ENCODE results near the gene SART3. TPM values are rescaled to one million over a fixed set of nuclear protein-coding genes. Genes with fewer than 3 reads are reported as not detected.
A peak's percentile ranks its signal among the peaks of the same experiment; 100 is the strongest.

The SART3 gene
- total and polyA plus RNA-seq, 2 of the 8 experiments (the other 6 are each of a cell fraction or from before 2014, with no cell fraction given): 16.0 to 103 TPM

DNA sequence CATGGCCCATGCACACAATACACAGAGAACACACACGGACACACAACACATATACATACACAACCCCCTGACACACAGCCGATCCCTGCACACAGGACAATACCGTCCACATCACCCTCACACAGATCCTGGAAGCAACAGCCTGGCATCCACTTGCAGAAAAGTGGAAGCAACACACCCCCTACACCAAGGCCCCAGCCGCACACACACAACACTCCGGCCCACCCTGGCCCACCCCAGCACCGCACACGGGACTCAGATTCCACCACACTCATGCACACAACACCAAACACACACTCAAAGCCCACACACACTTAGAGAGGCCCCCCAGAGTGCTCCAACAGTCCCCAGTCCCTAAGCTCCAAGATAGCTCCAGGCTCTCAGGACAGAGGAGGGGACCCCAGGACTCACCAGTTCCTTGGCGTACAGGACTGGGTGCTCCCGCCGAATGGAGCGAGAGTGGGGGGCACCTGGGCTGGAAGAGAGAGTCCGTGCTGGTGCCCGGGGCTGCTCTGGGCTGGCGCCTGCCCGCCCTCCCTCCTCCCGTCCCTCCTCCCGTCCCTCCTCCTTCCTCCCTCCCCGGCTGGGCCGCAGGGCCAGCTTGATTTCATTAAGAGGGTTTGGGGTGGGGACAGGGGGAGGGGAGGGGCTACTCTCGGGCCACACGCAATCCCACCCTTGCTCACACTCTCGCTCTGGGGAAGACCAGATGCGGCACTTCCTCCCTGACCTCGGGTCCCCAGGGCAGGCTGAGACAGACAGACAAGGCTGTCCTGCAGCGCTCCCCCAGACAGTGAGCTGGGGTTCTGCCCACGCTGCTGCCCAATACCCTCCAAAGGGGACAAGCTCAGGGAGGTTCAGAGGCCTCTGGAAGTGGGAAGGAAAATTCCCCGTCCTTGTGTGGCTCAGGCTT is 36.8 kb upstream of the SART3 start, which contains the start of gene TMEM119:
Gene TMEM119 (minus strand): TSS at position 526 of the 913 bp plus-strand sequence. CDS start 5,701 bp downstream, outside the sequence.
- WGBS, 2 experiments (ENCODE audit: extremely low coverage in 1 of 2, insufficient coverage in 1 of 2, insufficient read length in 1 of 2, insufficient replicate concordance in 2 of 2, low coverage in 1 of 2, low lambda C conversion rate in 2 of 2, missing lambda C conversion rate in 1 of 2): 91% methylated on average over 10 of the region's 27 CpGs; no CpG with 5 or more reads in 1 of the 2 experiments
- H2BK12ac ChIP-seq (ENCODE audit: low read depth, low read length): peak within 1 kb of the TSS; percentile 46; the same call in 1 of the 2 replicates
- H3K56ac ChIP-seq (replicated peaks; ENCODE audit: insufficient read length, low read depth, low read length): no peak within 1 kb of the TSS
- peaks cover 0 to 8% of the 10 kb centered on the region in 2 experiments for H4K20me1 ChIP-seq (replicated peaks in 1 of 2; ENCODE audit: control insufficient read depth in 1 of 2, insufficient read depth in 2 of 2, low read length in 2 of 2)
- H3K36me3 ChIP-seq (ENCODE audit: control insufficient read depth in 2 of 4, insufficient read depth in 4 of 4, low read length in 3 of 4): no peaks in the 10 kb centered on the region
- no peak within 1 kb of the TSS for H3K14ac ChIP-seq (ENCODE audit: insufficient read length)
- H3K27ac ChIP-seq (ENCODE audit: low read depth, low read length): no peak within 1 kb of the TSS
- H3K23ac ChIP-seq (ENCODE audit: insufficient read length): no peak within 1 kb of the TSS
- H4K5ac ChIP-seq (ENCODE audit: insufficient read length, low read depth, low read length): no peak within 1 kb of the TSS
- H2BK120ac ChIP-seq (replicated peaks; ENCODE audit: low read depth, low read length): no peak within 1 kb of the TSS
- no peak within 1 kb of the TSS for H3K4me3 ChIP-seq (ENCODE audit: extremely low read depth in 1 of 4, insufficient read depth in 2 of 4, low read depth in 3 of 4, low read length in 4 of 4)
- no peak within 1 kb of the TSS for H3K4ac ChIP-seq (replicated peaks; ENCODE audit: insufficient read length, low read depth, low read length)
- ChIA-PET POLR2A (ENCODE audit: partially characterized antibody) (interaction anchor here (1.0 to 1.8 kb wide), 5 partner anchors 9 to 133 kb away, joined by 3 to 4 read pairs (median 4); partner anchors contain the start of gene ISCU), CTCF (ENCODE audit: partially characterized antibody) (interaction anchor here (0.7 to 3.1 kb wide), 10 partner anchors 9 to 156 kb away, joined by 3 to 11 read pairs (median 3); partner anchors contain the start of gene ISCU)
- H2BK20ac ChIP-seq (ENCODE audit: low read length): no peak within 1 kb of the TSS
- H3K4me2 ChIP-seq (ENCODE audit: insufficient read depth in 1 of 2, low read depth in 2 of 2, low read length in 2 of 2): no peak within 1 kb of the TSS; a peak in 1 of 4 replicates
- H3K4me1 ChIP-seq (replicated peaks in 1 of 4; ENCODE audit: control insufficient read depth in 3 of 4, insufficient read depth in 4 of 4, low read length in 3 of 4): peaks cover 0 to 14% (median 0%) of the 10 kb centered on the region in 4 experiments; a peak in 3 of 7 replicates
- H2AFZ ChIP-seq (ENCODE audit: low read length): peak within 1 kb of the TSS; percentile 68; the same call in 1 of the 2 replicates
- H2BK15ac ChIP-seq (ENCODE audit: low read length): peak within 1 kb of the TSS; percentile 81
- peaks cover 7% of the 10 kb centered on the region; the same call in 1 of the 2 replicates for H3K23me2 ChIP-seq (ENCODE audit: low read depth, low read length)
- H3K79me1 ChIP-seq (ENCODE audit: low read depth, low read length): no peaks in the 10 kb centered on the region; the same call in 1 of the 2 replicates
- H4K8ac ChIP-seq (ENCODE audit: extremely low read depth, insufficient read depth, low read length): 0 out of 2 replicates have a peak within 1 kb of the TSS, but pooled peaks have one; percentile 38
- DNase-seq (ENCODE audit: low read depth in 1 of 2, low spot score in 2 of 2): no peak
- no peaks in the 10 kb centered on the region for H3K79me2 ChIP-seq (ENCODE audit: control insufficient read depth in 1 of 2, insufficient read depth in 2 of 2, low read length in 2 of 2)
- no peak within 1 kb of the TSS for H3K9ac ChIP-seq (replicated peaks in 1 of 4; ENCODE audit: extremely low read depth in 1 of 4, low read depth in 3 of 4, low read length in 3 of 4)
- peak within 1 kb of the TSS; percentile 20; the same call in 1 of the 2 replicates for H2BK5ac ChIP-seq (ENCODE audit: low read depth, low read length)
- no peaks in the 10 kb centered on the region for H3K9me3 ChIP-seq (ENCODE audit: insufficient read depth in 2 of 2, low read depth in 1 of 2, low read length in 1 of 2)
- peak within 1 kb of the TSS; percentile 51; the same call in 1 of the 2 replicates for H3K18ac ChIP-seq (ENCODE audit: extremely low read depth, low read length)
- no peaks in the 10 kb centered on the region; a peak in 1 of 7 replicates for H3K27me3 ChIP-seq (replicated peaks in 1 of 4; ENCODE audit: control insufficient read depth in 3 of 4, extremely low read depth in 1 of 4, insufficient read depth in 3 of 4, low read length in 3 of 4)
- no peak for FAIRE-seq
- H4K91ac ChIP-seq (replicated peaks; ENCODE audit: insufficient read length, low read length): peak within 1 kb of the TSS; percentile 52
- H2AK5ac ChIP-seq (ENCODE audit: low read depth, low read length): no peak within 1 kb of the TSS
- TF ChIP-seq TCF12 (IDR thresholded peaks at IDR 0.05; ENCODE audit: low read depth, low read length) (no peak), SIN3A (conservative IDR thresholded peaks at IDR 0.05 in 1 of 2, IDR thresholded peaks at IDR 0.05 in 1 of 2; ENCODE audit: low read depth in 1 of 2, low read length in 2 of 2) (no peak), CBX5 (IDR thresholded peaks at IDR 0.05; ENCODE audit: low read depth, low read length) (no peak), JUND (IDR thresholded peaks at IDR 0.05; ENCODE audit: low read length) (no peak)
- TF ChIP-seq, protein P1, sequence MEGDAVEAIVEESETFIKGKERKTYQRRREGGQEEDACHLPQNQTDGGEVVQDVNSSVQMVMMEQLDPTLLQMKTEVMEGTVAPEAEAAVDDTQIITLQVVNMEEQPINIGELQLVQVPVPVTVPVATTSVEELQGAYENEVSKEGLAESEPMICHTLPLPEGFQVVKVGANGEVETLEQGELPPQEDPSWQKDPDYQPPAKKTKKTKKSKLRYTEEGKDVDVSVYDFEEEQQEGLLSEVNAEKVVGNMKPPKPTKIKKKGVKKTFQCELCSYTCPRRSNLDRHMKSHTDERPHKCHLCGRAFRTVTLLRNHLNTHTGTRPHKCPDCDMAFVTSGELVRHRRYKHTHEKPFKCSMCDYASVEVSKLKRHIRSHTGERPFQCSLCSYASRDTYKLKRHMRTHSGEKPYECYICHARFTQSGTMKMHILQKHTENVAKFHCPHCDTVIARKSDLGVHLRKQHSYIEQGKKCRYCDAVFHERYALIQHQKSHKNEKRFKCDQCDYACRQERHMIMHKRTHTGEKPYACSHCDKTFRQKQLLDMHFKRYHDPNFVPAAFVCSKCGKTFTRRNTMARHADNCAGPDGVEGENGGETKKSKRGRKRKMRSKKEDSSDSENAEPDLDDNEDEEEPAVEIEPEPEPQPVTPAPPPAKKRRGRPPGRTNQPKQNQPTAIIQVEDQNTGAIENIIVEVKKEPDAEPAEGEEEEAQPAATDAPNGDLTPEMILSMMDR (IDR thresholded peaks at IDR 0.05; ENCODE audit: control extremely low read depth in 1 of 3, insufficient read depth in 1 of 3, low read depth in 1 of 3, low read length in 3 of 3): no peak
- TF ChIP-seq, protein P2, sequence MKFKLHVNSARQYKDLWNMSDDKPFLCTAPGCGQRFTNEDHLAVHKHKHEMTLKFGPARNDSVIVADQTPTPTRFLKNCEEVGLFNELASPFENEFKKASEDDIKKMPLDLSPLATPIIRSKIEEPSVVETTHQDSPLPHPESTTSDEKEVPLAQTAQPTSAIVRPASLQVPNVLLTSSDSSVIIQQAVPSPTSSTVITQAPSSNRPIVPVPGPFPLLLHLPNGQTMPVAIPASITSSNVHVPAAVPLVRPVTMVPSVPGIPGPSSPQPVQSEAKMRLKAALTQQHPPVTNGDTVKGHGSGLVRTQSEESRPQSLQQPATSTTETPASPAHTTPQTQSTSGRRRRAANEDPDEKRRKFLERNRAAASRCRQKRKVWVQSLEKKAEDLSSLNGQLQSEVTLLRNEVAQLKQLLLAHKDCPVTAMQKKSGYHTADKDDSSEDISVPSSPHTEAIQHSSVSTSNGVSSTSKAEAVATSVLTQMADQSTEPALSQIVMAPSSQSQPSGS (IDR thresholded peaks at IDR 0.05; ENCODE audit: low read length): no peak

Measured in H1 (cell line).